Endothelial cell of hepatic sinusoid (primary cell): Measurements from ENCODE around the gene MEGF8.
"Not testable (repeated sequence)": the region's sequence is repeated elsewhere in the genome, so short reads cannot be mapped to it uniquely, and the experiment has no call there.

Experiments used
- in situ Hi-C: cut with HindIII; loops from 2 replicates; pipeline ENCODE4 v1.10.0; 2017; ENCODE audit warnings: low sequenced_read_pairs

The MEGF8 gene

GRCh38 chr19:42330241-42330711, 4.8 kb downstream of the MEGF8 start:
- in situ Hi-C loops: loop anchor here (5.0 kb wide), 3 partner anchors 73 to 98 kb away; partner anchors contain the start of gene ERF

GRCh38 chr19:42331333-42331732, 5.9 kb downstream of the MEGF8 start:
- in situ Hi-C loops: loop anchor here (5.0 kb wide), 3 partner anchors 74 to 99 kb away; partner anchors contain the start of gene ERF

- in situ Hi-C loops: loop anchor here (5.0 kb wide), 3 partner anchors 75 to 100 kb away; partner anchors contain the start of gene ERF
Observed at GRCh38 chr19:42332059-42332458, 6.6 kb downstream of the MEGF8 start.

GRCh38 chr19:42333018-42333417, 7.6 kb downstream of the MEGF8 start:
- in situ Hi-C loops: loop anchor here (5.0 kb wide), 3 partner anchors 76 to 101 kb away; partner anchors contain the start of gene ERF

GRCh38 chr19:42333975-42334696, 8.7 kb downstream of the MEGF8 start:
- in situ Hi-C loops: loop anchor here (5.0 kb wide), 3 partner anchors 77 to 102 kb away; partner anchors contain the start of gene ERF

GRCh38 chr19:42334697-42335373, 9.4 kb downstream of the MEGF8 start:
- in situ Hi-C loops: loop anchor here (5.0 kb wide), 3 partner anchors 78 to 103 kb away; partner anchors contain the start of gene ERF

GRCh38 chr19:42335374-42335936, 10.0 kb downstream of the MEGF8 start:
- in situ Hi-C loops: no loop called here

GRCh38 chr19:42335971-42336370, 10.5 kb downstream of the MEGF8 start:
- in situ Hi-C loops: no loop called here

- in situ Hi-C loops: not testable (repeated sequence)
Observed at GRCh38 chr19:42339126-42339860, 13.9 kb downstream of the MEGF8 start.

GRCh38 chr19:42339922-42340321, 14.5 kb downstream of the MEGF8 start:
- in situ Hi-C loops: not testable (repeated sequence)

GRCh38 chr19:42343344-42344110, 18.1 kb downstream of the MEGF8 start:
- in situ Hi-C loops: no loop called here

- in situ Hi-C loops: no loop called here
Observed at GRCh38 chr19:42344336-42344893, 19.0 kb downstream of the MEGF8 start.

- in situ Hi-C loops: no loop called here
Observed at GRCh38 chr19:42345191-42345812, 19.9 kb downstream of the MEGF8 start.

- in situ Hi-C loops: no loop called here
Observed at GRCh38 chr19:42348211-42348610, 22.8 kb downstream of the MEGF8 start.

- in situ Hi-C loops: no loop called here
Observed at GRCh38 chr19:42349378-42350107, 24.1 kb downstream of the MEGF8 start.

GRCh38 chr19:42350417-42350816, 25.0 kb downstream of the MEGF8 start:
- in situ Hi-C loops: no loop called here

GRCh38 chr19:42351079-42351735, 25.8 kb downstream of the MEGF8 start:
- in situ Hi-C loops: no loop called here
